ENCODE data around the gene RPP40.

DNA sequence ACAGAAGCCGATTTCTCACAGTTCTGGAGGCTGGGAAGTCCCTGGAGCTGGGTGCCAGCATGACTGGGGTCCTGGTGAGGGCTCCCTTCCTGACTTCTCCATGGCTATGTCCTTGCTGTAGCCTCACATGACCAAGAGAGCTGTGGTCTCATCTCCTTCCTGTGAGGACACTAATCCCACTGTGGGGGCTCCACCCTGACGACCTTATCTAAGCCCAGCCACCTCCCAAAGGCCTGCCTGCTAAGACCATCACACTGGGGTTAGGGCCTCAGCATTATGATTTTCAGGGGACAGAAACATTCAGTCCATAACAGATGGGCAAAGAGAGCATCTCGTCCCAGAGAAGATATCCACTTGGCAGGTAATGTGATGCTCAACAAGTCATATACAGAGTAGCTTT is 16.8 kb downstream of the RPP40 start:
- TF ChIP-seq POLR2A (IDR thresholded peaks at IDR 0.05; ENCODE audit: insufficient read depth in 1 of 2, low read depth in 2 of 2, low read length in 2 of 2) (no peak), NFIC (IDR thresholded peaks at IDR 0.05; ENCODE audit: low read length) (no peak), JUND (CRISPR knock-in tag; IDR thresholded peaks at IDR 0.05) (no peak), CREB1 (IDR thresholded peaks at IDR 0.05) (no peak), CREB1 (CRISPR knock-in tag; IDR thresholded peaks at IDR 0.05) (no peak), FOXM1 (CRISPR knock-in tag; IDR thresholded peaks at IDR 0.05) (no peak)
- TF ChIP-seq, protein P1, sequence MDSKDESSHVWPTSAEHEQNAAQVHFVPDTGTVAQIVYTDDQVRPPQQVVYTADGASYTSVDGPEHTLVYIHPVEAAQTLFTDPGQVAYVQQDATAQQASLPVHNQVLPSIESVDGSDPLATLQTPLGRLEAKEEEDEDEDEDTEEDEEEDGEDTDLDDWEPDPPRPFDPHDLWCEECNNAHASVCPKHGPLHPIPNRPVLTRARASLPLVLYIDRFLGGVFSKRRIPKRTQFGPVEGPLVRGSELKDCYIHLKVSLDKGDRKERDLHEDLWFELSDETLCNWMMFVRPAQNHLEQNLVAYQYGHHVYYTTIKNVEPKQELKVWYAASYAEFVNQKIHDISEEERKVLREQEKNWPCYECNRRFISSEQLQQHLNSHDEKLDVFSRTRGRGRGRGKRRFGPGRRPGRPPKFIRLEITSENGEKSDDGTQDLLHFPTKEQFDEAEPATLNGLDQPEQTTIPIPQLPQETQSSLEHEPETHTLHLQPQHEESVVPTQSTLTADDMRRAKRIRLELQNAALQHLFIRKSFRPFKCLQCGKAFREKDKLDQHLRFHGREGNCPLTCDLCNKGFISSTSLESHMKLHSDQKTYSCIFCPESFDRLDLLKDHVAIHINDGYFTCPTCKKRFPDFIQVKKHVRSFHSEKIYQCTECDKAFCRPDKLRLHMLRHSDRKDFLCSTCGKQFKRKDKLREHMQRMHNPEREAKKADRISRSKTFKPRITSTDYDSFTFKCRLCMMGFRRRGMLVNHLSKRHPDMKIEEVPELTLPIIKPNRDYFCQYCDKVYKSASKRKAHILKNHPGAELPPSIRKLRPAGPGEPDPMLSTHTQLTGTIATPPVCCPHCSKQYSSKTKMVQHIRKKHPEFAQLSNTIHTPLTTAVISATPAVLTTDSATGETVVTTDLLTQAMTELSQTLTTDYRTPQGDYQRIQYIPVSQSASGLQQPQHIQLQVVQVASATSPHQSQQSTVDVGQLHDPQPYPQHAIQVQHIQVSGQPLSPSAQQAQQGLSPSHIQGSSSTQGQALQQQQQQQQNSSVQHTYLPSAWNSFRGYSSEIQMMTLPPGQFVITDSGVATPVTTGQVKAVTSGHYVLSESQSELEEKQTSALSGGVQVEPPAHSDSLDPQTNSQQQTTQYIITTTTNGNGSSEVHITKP (CRISPR knock-in tag; IDR thresholded peaks at IDR 0.05; ENCODE audit: low read depth), result no peak
- TF ChIP-seq, protein P2, sequence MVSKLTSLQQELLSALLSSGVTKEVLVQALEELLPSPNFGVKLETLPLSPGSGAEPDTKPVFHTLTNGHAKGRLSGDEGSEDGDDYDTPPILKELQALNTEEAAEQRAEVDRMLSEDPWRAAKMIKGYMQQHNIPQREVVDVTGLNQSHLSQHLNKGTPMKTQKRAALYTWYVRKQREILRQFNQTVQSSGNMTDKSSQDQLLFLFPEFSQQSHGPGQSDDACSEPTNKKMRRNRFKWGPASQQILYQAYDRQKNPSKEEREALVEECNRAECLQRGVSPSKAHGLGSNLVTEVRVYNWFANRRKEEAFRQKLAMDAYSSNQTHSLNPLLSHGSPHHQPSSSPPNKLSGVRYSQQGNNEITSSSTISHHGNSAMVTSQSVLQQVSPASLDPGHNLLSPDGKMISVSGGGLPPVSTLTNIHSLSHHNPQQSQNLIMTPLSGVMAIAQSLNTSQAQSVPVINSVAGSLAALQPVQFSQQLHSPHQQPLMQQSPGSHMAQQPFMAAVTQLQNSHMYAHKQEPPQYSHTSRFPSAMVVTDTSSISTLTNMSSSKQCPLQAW (CRISPR knock-in tag; IDR thresholded peaks at IDR 0.05), result no peak
- TF ChIP-seq, protein P3, sequence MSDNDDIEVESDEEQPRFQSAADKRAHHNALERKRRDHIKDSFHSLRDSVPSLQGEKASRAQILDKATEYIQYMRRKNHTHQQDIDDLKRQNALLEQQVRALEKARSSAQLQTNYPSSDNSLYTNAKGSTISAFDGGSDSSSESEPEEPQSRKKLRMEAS (IDR thresholded peaks at IDR 0.05), result no peak
- TF ChIP-seq, protein P4, sequence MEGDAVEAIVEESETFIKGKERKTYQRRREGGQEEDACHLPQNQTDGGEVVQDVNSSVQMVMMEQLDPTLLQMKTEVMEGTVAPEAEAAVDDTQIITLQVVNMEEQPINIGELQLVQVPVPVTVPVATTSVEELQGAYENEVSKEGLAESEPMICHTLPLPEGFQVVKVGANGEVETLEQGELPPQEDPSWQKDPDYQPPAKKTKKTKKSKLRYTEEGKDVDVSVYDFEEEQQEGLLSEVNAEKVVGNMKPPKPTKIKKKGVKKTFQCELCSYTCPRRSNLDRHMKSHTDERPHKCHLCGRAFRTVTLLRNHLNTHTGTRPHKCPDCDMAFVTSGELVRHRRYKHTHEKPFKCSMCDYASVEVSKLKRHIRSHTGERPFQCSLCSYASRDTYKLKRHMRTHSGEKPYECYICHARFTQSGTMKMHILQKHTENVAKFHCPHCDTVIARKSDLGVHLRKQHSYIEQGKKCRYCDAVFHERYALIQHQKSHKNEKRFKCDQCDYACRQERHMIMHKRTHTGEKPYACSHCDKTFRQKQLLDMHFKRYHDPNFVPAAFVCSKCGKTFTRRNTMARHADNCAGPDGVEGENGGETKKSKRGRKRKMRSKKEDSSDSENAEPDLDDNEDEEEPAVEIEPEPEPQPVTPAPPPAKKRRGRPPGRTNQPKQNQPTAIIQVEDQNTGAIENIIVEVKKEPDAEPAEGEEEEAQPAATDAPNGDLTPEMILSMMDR (CRISPR knock-in tag; IDR thresholded peaks at IDR 0.05), result no peak
